ENCODE measurements around the gene IMMP1L.

- TF ChIP-seq CTCF (conservative IDR thresholded peaks at IDR 0.05; ENCODE audit: low read length), result no peak
- no peak for TF ChIP-seq EZH2phosphoT487 (IDR thresholded peaks at IDR 0.05; ENCODE audit: borderline replicate concordance, low read depth, low read length)
These were observed 19.8 kb upstream of the IMMP1L start for GRCh38 chr11:31529189-31529588.
